ENCODE data around the gene ZNF418.
"Not testable (repeated sequence)": the region's sequence is repeated elsewhere in the genome, so short reads cannot be mapped to it uniquely, and the experiment has no call there.

The ZNF418 gene

GRCh38 chr19:57888560-57889231 is 46.5 kb downstream of the ZNF418 start, which contains the start of gene ZNF814:
ZNF814 (minus strand) TSS chr19:57889037; CDS start chr19:57888802, 235 bp downstream.
- no peak for DNase-seq (ENCODE audit: low read depth)

- DNase-seq (ENCODE audit: low read depth) = no peak
These were observed 47.1 kb downstream of the ZNF418 start for GRCh38 chr19:57888107-57888559.

GRCh38 chr19:57887195-57887941 is 47.8 kb downstream of the ZNF418 start:
- no peak for DNase-seq (ENCODE audit: low read depth)

GRCh38 chr19:57886046-57886445 is 49.2 kb downstream of the ZNF418 start:
- no peak for DNase-seq (ENCODE audit: low read depth)

- not testable (repeated sequence) for DNase-seq (ENCODE audit: low read depth)
These were observed 61.1 kb downstream of the ZNF418 start for GRCh38 chr19:57873883-57874799.

GRCh38 chr19:57872450-57872849 is 62.8 kb downstream of the ZNF418 start:
- no peak for DNase-seq (ENCODE audit: low read depth)
